ENCODE results near the gene CEP192.
A peak's percentile ranks its signal among the peaks of the same experiment; 100 is the strongest.

Gene CEP192, protein sequence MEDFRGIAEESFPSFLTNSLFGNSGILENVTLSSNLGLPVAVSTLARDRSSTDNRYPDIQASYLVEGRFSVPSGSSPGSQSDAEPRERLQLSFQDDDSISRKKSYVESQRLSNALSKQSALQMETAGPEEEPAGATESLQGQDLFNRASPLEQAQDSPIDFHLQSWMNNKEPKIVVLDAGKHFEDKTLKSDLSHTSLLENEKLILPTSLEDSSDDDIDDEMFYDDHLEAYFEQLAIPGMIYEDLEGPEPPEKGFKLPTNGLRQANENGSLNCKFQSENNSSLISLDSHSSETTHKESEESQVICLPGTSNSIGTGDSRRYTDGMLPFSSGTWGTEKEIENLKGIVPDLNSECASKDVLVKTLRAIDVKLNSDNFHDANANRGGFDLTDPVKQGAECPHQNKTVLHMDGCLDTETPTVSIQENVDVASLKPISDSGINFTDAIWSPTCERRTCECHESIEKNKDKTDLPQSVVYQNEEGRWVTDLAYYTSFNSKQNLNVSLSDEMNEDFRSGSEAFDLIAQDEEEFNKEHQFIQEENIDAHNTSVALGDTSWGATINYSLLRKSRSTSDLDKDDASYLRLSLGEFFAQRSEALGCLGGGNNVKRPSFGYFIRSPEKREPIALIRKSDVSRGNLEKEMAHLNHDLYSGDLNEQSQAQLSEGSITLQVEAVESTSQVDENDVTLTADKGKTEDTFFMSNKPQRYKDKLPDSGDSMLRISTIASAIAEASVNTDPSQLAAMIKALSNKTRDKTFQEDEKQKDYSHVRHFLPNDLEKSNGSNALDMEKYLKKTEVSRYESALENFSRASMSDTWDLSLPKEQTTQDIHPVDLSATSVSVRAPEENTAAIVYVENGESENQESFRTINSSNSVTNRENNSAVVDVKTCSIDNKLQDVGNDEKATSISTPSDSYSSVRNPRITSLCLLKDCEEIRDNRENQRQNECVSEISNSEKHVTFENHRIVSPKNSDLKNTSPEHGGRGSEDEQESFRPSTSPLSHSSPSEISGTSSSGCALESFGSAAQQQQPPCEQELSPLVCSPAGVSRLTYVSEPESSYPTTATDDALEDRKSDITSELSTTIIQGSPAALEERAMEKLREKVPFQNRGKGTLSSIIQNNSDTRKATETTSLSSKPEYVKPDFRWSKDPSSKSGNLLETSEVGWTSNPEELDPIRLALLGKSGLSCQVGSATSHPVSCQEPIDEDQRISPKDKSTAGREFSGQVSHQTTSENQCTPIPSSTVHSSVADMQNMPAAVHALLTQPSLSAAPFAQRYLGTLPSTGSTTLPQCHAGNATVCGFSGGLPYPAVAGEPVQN (N-terminal part only)

DNA sequence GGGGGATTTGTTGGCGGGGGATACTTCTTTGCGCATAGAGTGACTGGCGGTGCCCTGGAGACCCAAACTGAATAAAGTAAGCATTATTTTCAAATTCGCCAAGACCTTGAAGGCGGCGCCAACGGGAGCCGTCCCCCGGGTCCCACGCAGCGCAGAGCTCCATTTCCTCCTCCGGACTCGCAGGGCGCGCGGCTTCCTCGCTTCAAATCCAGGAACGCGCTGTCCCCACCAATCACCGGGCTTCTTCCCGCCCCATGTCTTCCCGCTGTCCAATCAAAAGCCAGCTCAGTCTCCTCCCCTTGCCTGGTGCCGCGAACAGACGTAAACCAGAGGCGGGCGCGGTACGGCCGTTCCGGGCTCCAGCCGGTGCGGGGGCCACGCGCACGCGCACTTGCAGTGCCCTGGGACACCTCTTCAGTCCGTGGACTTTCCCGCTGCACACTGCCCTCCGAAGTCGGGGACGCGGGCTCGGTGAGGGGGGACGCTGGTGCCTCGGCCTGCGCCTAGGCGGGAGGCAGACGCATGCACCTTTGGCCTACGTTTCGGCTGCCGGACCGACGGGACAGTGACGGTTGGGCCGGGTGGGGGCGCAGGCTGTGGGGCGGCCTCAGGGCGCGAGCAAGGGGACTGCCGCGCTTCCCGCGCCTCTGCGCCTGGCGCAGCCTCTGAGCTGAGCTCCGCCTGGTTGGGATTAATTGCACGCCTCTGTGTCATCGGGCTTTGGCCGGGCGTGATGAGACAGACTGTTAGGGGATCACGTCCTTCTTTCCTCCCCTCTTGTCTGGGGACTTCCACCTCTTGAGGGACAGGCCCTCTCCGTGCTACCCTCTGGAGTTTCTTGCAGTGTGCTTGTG is at the start of gene CEP192:
Gene CEP192, plus strand, starts transcription at position 396 of the 854 bp plus-strand sequence. CDS start 8,063 bp downstream, outside the sequence.
- H3K4me3 ChIP-seq (ENCODE audit: control insufficient read depth, low read depth, low read length) = peak within 1 kb of the TSS; percentile 91
- TF ChIP-seq, protein P1, sequence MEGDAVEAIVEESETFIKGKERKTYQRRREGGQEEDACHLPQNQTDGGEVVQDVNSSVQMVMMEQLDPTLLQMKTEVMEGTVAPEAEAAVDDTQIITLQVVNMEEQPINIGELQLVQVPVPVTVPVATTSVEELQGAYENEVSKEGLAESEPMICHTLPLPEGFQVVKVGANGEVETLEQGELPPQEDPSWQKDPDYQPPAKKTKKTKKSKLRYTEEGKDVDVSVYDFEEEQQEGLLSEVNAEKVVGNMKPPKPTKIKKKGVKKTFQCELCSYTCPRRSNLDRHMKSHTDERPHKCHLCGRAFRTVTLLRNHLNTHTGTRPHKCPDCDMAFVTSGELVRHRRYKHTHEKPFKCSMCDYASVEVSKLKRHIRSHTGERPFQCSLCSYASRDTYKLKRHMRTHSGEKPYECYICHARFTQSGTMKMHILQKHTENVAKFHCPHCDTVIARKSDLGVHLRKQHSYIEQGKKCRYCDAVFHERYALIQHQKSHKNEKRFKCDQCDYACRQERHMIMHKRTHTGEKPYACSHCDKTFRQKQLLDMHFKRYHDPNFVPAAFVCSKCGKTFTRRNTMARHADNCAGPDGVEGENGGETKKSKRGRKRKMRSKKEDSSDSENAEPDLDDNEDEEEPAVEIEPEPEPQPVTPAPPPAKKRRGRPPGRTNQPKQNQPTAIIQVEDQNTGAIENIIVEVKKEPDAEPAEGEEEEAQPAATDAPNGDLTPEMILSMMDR (conservative IDR thresholded peaks at IDR 0.05; ENCODE audit: control insufficient read depth, insufficient read depth, low read depth, low read length) = no peak
- DNase-seq (ENCODE audit: low read depth) = peak; percentile 98

DNA sequence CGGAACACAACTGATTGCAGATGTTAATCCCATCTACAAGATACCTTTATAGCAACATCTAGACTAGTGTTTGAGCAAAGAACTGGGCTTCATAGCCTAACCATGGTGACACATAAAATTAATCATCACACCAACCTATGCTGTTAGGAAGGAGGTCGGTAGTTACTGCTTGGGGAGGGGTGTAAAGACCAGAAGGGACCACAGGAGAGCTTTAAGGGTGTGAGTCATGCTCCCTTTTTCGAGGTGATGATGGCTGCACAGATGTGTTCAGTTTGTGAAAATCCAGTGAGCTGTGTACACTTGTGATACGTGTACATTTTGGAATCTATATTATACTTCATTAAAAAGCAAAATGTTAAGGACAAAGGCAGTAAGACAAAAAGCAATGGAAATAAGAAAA is 47.9 kb upstream of the CEP192 start:
- no peak overlapping the region for H3K4me3 ChIP-seq (ENCODE audit: control insufficient read depth, low read depth, low read length)
- peak; percentile 54 for DNase-seq (ENCODE audit: low read depth)
- TF ChIP-seq, protein P1 (conservative IDR thresholded peaks at IDR 0.05; ENCODE audit: control insufficient read depth, insufficient read depth, low read depth, low read length) = no peak

DNA sequence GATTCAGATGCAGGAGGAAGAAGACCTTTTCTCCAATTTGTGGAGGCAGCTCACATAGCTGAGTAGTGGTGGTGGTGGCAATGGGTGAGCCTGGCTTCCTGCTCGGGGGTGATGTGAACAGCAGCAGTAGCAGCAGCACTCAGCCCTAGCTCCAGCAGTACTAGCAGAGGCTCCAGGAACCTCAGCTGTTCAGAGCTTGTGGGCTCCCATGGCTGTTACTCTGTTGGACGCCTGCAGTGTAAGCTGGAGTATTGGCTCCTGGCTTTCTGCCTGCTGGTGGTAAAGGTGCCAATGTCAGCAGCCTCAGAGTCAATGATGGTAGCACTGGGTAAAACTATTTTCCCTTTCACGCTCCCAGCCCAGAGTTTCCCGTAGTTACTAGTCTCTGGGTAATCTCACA is 46.5 kb upstream of the CEP192 start:
- no peak overlapping the region for H3K4me3 ChIP-seq (ENCODE audit: control insufficient read depth, low read depth, low read length)
- TF ChIP-seq, protein P1 (conservative IDR thresholded peaks at IDR 0.05; ENCODE audit: control insufficient read depth, insufficient read depth, low read depth, low read length) = no peak
- DNase-seq (ENCODE audit: low read depth) = peak; percentile 20

DNA sequence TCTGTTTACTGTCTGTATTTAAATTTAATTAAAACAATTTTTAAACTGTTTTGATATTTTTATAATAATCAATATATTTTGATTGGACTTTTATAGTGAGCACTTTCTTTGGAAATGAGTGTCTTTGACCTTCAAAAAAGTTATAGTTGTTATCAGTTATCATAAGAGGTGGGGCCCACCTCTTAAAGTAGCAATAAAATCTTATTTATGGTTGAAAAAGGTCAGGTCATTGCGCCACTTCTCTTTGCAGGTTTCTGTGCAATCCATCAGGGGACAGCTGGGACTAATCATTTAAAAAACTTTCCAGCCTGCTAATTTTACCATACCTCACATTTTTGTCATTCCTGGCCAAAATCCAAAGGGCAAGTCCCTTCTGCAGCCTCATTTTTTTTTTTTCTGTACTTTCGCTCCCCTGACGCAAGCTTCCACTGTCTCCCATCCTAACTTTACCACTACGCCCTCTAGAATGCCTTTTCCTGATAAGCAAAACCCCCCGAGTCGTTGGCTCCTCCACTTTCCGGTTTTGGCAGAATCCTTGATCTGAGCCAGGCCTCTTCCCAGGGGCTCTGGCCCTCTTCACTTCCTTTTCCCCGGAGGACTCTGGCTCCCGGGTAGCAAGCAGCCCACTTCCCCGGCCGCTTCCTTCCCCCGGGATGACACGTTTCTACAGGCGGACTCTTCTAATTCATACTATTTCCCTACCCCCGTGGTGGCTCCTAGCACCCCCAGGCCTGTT is 44.4 kb upstream of the CEP192 start:
- peak overlapping the region; percentile 95 for H3K4me3 ChIP-seq (ENCODE audit: control insufficient read depth, low read depth, low read length)
- TF ChIP-seq, protein P1 (conservative IDR thresholded peaks at IDR 0.05; ENCODE audit: control insufficient read depth, insufficient read depth, low read depth, low read length) = no peak
- DNase-seq (ENCODE audit: low read depth) = peak; percentile 83

DNA sequence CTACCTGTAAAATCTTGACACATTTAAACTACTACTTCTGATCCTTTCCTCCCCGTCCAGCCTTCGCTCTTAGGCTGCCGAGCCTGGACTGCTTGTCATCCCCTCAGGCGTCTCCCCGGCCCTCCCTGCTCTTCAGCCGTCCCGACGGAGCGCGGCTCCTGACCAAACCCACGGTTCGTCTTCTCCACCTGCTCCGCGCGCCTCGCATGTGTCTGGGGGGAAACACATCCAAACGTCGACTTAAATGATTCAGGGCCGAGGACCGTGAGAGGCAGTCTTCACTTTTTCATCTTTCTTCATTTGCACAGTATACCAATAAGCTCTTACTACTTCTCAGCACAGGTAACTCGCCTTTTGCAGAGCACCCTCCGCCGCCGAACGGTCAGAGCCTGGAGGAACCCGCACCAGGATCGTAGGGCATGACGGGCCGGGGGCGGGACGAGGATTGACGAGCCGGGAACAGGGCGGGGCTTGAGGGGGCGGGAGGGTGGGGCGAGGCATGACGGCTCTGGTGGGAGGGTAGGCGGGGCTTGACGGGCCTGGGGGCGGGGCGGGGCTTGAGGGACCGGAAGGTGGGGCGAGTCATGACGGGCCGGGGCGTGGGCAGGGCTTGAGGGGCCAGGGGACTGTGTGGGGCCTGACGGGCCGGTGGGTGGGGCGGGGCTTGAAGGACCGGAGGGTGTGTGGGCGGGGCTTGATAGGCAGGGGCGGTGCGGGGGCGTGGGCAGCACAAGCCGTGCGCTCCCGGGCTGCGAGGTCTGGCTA is 43.7 kb upstream of the CEP192 start, which contains the start of gene SEH1L:
Gene SEH1L, plus strand, starts transcription at position 727 of the 765 bp plus-strand sequence. CDS start 111 bp downstream, outside the sequence.
- DNase-seq (ENCODE audit: low read depth) = peak; percentile 97
- TF ChIP-seq, protein P1 (conservative IDR thresholded peaks at IDR 0.05; ENCODE audit: control insufficient read depth, insufficient read depth, low read depth, low read length) = no peak
- H3K4me3 ChIP-seq (ENCODE audit: control insufficient read depth, low read depth, low read length) = peak within 1 kb of the TSS; percentile 95

Data from fibroblast of mammary gland (primary cell).